Peyer's patch (tissue), 4 donors: ENCODE measurements around the gene RGS3. TPM values are rescaled to one million over a fixed set of nuclear protein-coding genes. Genes with fewer than 3 reads are reported as not detected.

Experiments used
- DNase-seq, 3 donors: peaks; one replicate each; pipeline ENCODE4 v3.0.0-alpha.2; 2017 to 2019
- H3K27ac ChIP-seq, 4 donors: fragments of 200-600 bp; sonication (generic); one replicate each; pipeline ENCODE4 v1.5.1; 2016 to 2019
- H3K27me3 ChIP-seq, 2 donors: fragments of 200-600 bp; sonication (generic); one replicate each; pipeline ENCODE4 v1.5.1; 2019
- H3K36me3 ChIP-seq, 3 donors: fragments of 200-600 bp; sonication (generic); one replicate each; pipeline ENCODE4 v1.5.1; 2016 to 2019
- H3K4me1 ChIP-seq, 4 donors: fragments of 200-600 bp; sonication (generic); one replicate each; pipeline ENCODE4 v1.5.1; 2016 to 2019
- H3K4me3 ChIP-seq, 4 donors: fragments of 200-600 bp; sonication (generic); 1 replicate in 3 of 4; 2 replicates in 1 of 4; pipeline ENCODE4 v1.5.1; 2016 to 2019; ENCODE audit warnings: mild to moderate bottlenecking in 1 of 4
- H3K9me3 ChIP-seq, 4 donors: fragments of 200-600 bp; sonication (generic); one replicate each; pipeline ENCODE4 v1.5.1; 2016 to 2019; ENCODE audit warnings: mild to moderate bottlenecking in 1 of 4
- CTCF ChIP-seq, 6 experiments: fragments of 450-650 bp in 4 of 6; fragments of 200-600 bp in 2 of 6; sonication (generic) in 1 of 6; IDR thresholded peaks; one replicate each; pipeline ENCODE4 v1.5.1; 2017 to 2019; ENCODE audit warnings: antibody characterized with exemption in 6 of 6, mild to moderate bottlenecking in 3 of 6, moderate library complexity in 1 of 6
- POLR2A ChIP-seq, 2 donors: fragments of 450-650 bp; IDR thresholded peaks; one replicate each; pipeline ENCODE4 v1.5.1; 2017; ENCODE audit warnings: antibody characterized with exemption in 2 of 2, mild to moderate bottlenecking in 2 of 2, moderate library complexity in 2 of 2
- total RNA-seq, 4 donors: library from RNA; depleted of rRNA; stranded (reverse); fragments of >200 nt; gene quantifications; one replicate each; pipeline ENCODE4 v1.1.0, GENCODE V29; 2016

RGS3 gene
- total RNA-seq, 4 donors from 2014 or later: 55.3 to 113 (median 88.6) TPM

GRCh38 chr9:113619491-113620376, 156.2 kb downstream of the RGS3 start:
- H3K27me3 ChIP-seq: no peaks in the 10 kb centered on the region
- peaks cover 0 to 14% (median 0%) of the 10 kb centered on the region in 4 donors for H3K4me1 ChIP-seq
- peak overlapping the region in 2 of 4 donors; percentile 10 to 66 for H3K27ac ChIP-seq
- H3K9me3 ChIP-seq: no peaks in the 10 kb centered on the region
- peak in 2 of 3 donors; percentile 42 to 45 for DNase-seq
- TF ChIP-seq CTCF (IDR thresholded peaks at IDR 0.05): no peak
- TF ChIP-seq POLR2A (IDR thresholded peaks at IDR 0.05): no peak
- H3K4me3 ChIP-seq: no peak overlapping the region
- no peaks in the 10 kb centered on the region for H3K36me3 ChIP-seq

- Histone ChIP-seq H3K36me3 (no peaks in the 10 kb centered on the region), H3K27me3 (no peaks in the 10 kb centered on the region), H3K4me3 (no peak overlapping the region), H3K27ac (peak overlapping the region in 3 of 4 donors; percentile 48 to 66 (median 61)), H3K4me1 (peaks cover 0 to 14% (median 0%) of the 10 kb centered on the region in 4 donors), H3K9me3 (no peaks in the 10 kb centered on the region)
- no peak for TF ChIP-seq CTCF (IDR thresholded peaks at IDR 0.05)
- no peak for TF ChIP-seq POLR2A (IDR thresholded peaks at IDR 0.05)
- DNase-seq: peak in 2 of 3 donors; percentile 52 to 68
Measured at GRCh38 chr9:113620377-113621161, 157.0 kb downstream of the RGS3 start.

- no peaks in the 10 kb centered on the region for H3K36me3 ChIP-seq
- peak overlapping the region in 3 of 4 donors; percentile 48 to 66 (median 61) for H3K27ac ChIP-seq
- no peaks in the 10 kb centered on the region for H3K27me3 ChIP-seq
- TF ChIP-seq POLR2A (IDR thresholded peaks at IDR 0.05) (no peak), CTCF (IDR thresholded peaks at IDR 0.05) (no peak)
- no peaks in the 10 kb centered on the region for H3K9me3 ChIP-seq
- no peak overlapping the region for H3K4me3 ChIP-seq
- DNase-seq: peak in 2 of 3 donors; percentile 48 to 55
- H3K4me1 ChIP-seq: peaks cover 0 to 14% (median 0%) of the 10 kb centered on the region in 4 donors
Measured at GRCh38 chr9:113621309-113621791, 157.8 kb downstream of the RGS3 start.

GRCh38 chr9:113621980-113622379, 158.5 kb downstream of the RGS3 start:
- Histone ChIP-seq H3K4me1 (peaks cover 0 to 19% (median 0%) of the 10 kb centered on the region in 4 donors), H3K9me3 (no peaks in the 10 kb centered on the region), H3K36me3 (no peaks in the 10 kb centered on the region), H3K4me3 (no peak overlapping the region), H3K27me3 (no peaks in the 10 kb centered on the region), H3K27ac (peak overlapping the region in 1 of 4 donors; percentile 66)
- DNase-seq: no peak
- TF ChIP-seq POLR2A (IDR thresholded peaks at IDR 0.05): no peak
- TF ChIP-seq CTCF (IDR thresholded peaks at IDR 0.05): no peak

GRCh38 chr9:113622600-113623400, 159.3 kb downstream of the RGS3 start:
- Histone ChIP-seq H3K4me3 (no peak overlapping the region), H3K27ac (no peak overlapping the region)

More at GRCh38 chr9:113622600-113623400, 159.3 kb downstream of the RGS3 start:
- Histone ChIP-seq H3K9me3 (no peaks in the 10 kb centered on the region), H3K4me1 (peaks cover 0 to 24% (median 0%) of the 10 kb centered on the region in 4 donors), H3K36me3 (no peaks in the 10 kb centered on the region), H3K27me3 (no peaks in the 10 kb centered on the region)
- peak in 2 of 3 donors; percentile 18 to 34 for DNase-seq
- TF ChIP-seq CTCF (IDR thresholded peaks at IDR 0.05) (no peak), POLR2A (IDR thresholded peaks at IDR 0.05) (no peak)
